CD14-positive monocyte (primary cell): ENCODE measurements around the gene CDYL2. TPM values are rescaled to one million over a fixed set of nuclear protein-coding genes. Genes with fewer than 3 reads are reported as not detected.

Source experiments
- DNase-seq, 3 donors: peaks; one replicate each; pipeline ENCODE4 v3.0.0-alpha.2; 2011 to 2022
- H2AFZ ChIP-seq: 2 replicates; pipeline ENCODE4 v1.6.0; 2012; ENCODE audit warnings: mild to moderate bottlenecking, low read depth, low read length, inconsistent platforms; ENCODE audit not compliant: insufficient read depth, poor library complexity, severe bottlenecking
- H3K27ac ChIP-seq, 2 donors: 1 replicate in 1 of 2; 2 replicates in 1 of 2; pipeline ENCODE4 v1.5.1; 2012 to 2013; ENCODE audit warnings: low read length in 2 of 2, control low read depth in 1 of 2, inconsistent platforms in 1 of 2, low read depth in 1 of 2, mild to moderate bottlenecking in 1 of 2
- H3K27me3 ChIP-seq, 2 donors: one replicate each; pipeline versions ENCODE4 v1.6.0 to v1.6.1; 2011 to 2013; ENCODE audit warnings: low read length in 2 of 2; ENCODE audit not compliant: control insufficient read depth in 2 of 2, insufficient read depth in 2 of 2
- H3K36me3 ChIP-seq, 2 donors: replicated peaks in 1 of 2; 1 replicate in 1 of 2; 2 replicates in 1 of 2; pipeline versions ENCODE4 v1.5.1 to v1.6.1; 2012 to 2013; ENCODE audit warnings: low read length in 2 of 2, control low read depth in 1 of 2, inconsistent platforms in 1 of 2, mild to moderate bottlenecking in 1 of 2; ENCODE audit not compliant: insufficient read depth in 2 of 2, control insufficient read depth in 1 of 2
- H3K4me1 ChIP-seq, 2 donors: 1 replicate in 1 of 2; 2 replicates in 1 of 2; pipeline versions ENCODE4 v1.5.1 to v1.6.1; 2012 to 2013; ENCODE audit warnings: low read length in 2 of 2, control low read depth in 1 of 2, inconsistent platforms in 1 of 2, mild to moderate bottlenecking in 1 of 2, moderate library complexity in 1 of 2; ENCODE audit not compliant: insufficient read depth in 2 of 2, control insufficient read depth in 1 of 2
- H3K4me2 ChIP-seq: replicated peaks from 2 replicates; pipeline ENCODE3; 2012; ENCODE audit warnings: low read length, moderate library complexity, mild to moderate bottlenecking; ENCODE audit not compliant: poor library complexity, severe bottlenecking; ENCODE audit errors: extremely low read depth
- H3K4me3 ChIP-seq, 3 experiments: fragments of 200-600 bp in 1 of 3; sonication (generic) in 1 of 3; replicated peaks in 1 of 3; 1 replicate in 2 of 3; 2 replicates in 1 of 3; pipeline ENCODE4 v1.5.1; 2011 to 2013; ENCODE audit warnings: low read length in 3 of 3, mild to moderate bottlenecking in 3 of 3, control low read depth in 2 of 3, low read depth in 2 of 3, inconsistent platforms in 1 of 3, moderate library complexity in 1 of 3
- H3K79me2 ChIP-seq: 2 replicates; pipeline ENCODE4 v1.6.0; 2012; ENCODE audit warnings: mild to moderate bottlenecking, control low read depth, inconsistent platforms, low read length, moderate library complexity; ENCODE audit not compliant: insufficient read depth
- H3K9ac ChIP-seq: 2 replicates; pipeline ENCODE4 v1.6.0; 2017; ENCODE audit warnings: low read length, mild to moderate bottlenecking; ENCODE audit not compliant: insufficient read depth, poor library complexity, severe bottlenecking
- H3K9me3 ChIP-seq, 2 donors: replicated peaks in 1 of 2; 1 replicate in 1 of 2; 2 replicates in 1 of 2; pipeline versions ENCODE4 v1.5.1 to v1.6.1; 2012 to 2013; ENCODE audit warnings: low read length in 2 of 2, control low read depth in 1 of 2; ENCODE audit not compliant: control insufficient read depth in 1 of 2, insufficient read depth in 1 of 2
- H4K20me1 ChIP-seq: 2 replicates; pipeline ENCODE4 v1.6.0; 2012; ENCODE audit warnings: mild to moderate bottlenecking, low read length, control low read depth, moderate library complexity; ENCODE audit not compliant: insufficient read depth
- H3K27ac Mint-ChIP-seq, 7 donors: one replicate each; pipeline ENCODE4 v1.8.0; 2020; ENCODE audit warnings: mild to moderate bottlenecking in 7 of 7, mixed read lengths in 7 of 7, moderate library complexity in 6 of 7, inconsistent platforms in 2 of 7
- H3K27me3 Mint-ChIP-seq, 3 donors: one replicate each; pipeline ENCODE4 v1.8.0; 2021 to 2022; ENCODE audit warnings: low read depth in 3 of 3, mild to moderate bottlenecking in 3 of 3, mixed read lengths in 3 of 3, moderate library complexity in 3 of 3, inconsistent platforms in 1 of 3
- H3K36me3 Mint-ChIP-seq, 2 donors: one replicate each; pipeline ENCODE4 v1.8.0; 2020; ENCODE audit warnings: mixed read lengths in 2 of 2, inconsistent platforms in 1 of 2, mild to moderate bottlenecking in 1 of 2
- H3K4me1 Mint-ChIP-seq: one replicate; pipeline ENCODE4 v1.8.0; 2020; ENCODE audit warnings: mild to moderate bottlenecking, mixed read lengths
- H3K4me3 Mint-ChIP-seq, 2 donors: one replicate each; pipeline ENCODE4 v1.8.0; 2020; ENCODE audit warnings: mild to moderate bottlenecking in 2 of 2, mixed read lengths in 2 of 2, moderate library complexity in 1 of 2
- H3K9me3 Mint-ChIP-seq, 7 donors: one replicate each; pipeline ENCODE4 v1.8.0; 2020 to 2022; ENCODE audit warnings: mixed read lengths in 7 of 7, mild to moderate bottlenecking in 6 of 7, moderate library complexity in 6 of 7, inconsistent platforms in 2 of 7
- WGBS: methylation state at CpG from one replicate; pipeline ENCODE4 v1.1.5; 2013; ENCODE audit warnings: missing lambda C conversion rate; ENCODE audit not compliant: insufficient coverage; 5-methylcytosine and 5-hydroxymethylcytosine counted together
- intact Hi-C, 2 donors: fragments of 100-400 bp; cut with micrococcal nuclease; formaldehyde crosslinking; loops; one replicate each; pipeline versions ENCODE4 v1.15.0 to v1.15.1; 2023
- polyA plus RNA-seq, 3 donors: library from polyadenylated mRNA; depleted of rRNA in 1 of 3; unstranded in 2 of 3; stranded (reverse) in 1 of 3; fragments of 300-500 nt in 2 of 3; fragments of >200 nt in 1 of 3; fragmentation: Illumina TruSeq in 2 of 3; gene quantifications; 1 replicate in 2 of 3; 2 replicates in 1 of 3; pipeline ENCODE4 v1.2.3, GENCODE V29; 2012 to 2021
- TF ChIP-seq, protein P1 (sequence below): fragments of 200-600 bp; IDR thresholded peaks from one replicate; pipeline ENCODE4 v1.8.0; 2022; ENCODE audit warnings: antibody characterized with exemption, mild to moderate bottlenecking

Gene CDYL2
- polyA plus RNA-seq, 3 donors = 0.42 to 2.6 (median 0.93) TPM

DNA sequence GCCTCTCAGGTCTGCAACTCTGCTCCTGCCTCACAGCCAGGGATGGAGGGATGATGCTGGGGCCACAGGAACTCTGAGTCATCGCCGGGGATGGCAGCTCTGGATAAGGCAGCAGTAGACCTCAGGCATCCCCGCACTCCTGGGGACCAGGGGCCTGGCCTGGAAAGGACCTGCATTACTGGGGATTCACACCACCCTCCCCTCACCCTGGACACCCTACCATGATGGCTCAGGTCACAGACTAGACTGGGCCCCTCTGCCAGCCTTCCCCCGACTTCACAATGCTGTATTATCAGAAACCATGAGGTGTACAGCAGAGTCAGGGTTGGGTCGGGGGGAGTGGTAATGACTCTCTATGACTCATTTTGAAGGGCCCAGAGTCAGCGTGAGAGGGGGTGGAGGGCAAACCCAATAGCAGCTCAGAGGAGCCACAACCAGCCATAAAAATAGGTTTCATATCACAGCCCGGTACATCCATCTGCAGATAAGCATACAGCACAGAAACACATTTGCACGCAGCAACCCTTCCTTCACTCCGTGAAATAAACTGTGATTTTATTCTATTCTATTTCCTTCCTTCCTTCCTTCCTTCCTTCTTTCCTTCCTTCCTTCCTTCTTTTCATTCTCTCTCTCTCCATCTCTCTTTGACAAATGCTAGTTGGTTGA, 234.8 kb downstream of the CDYL2 start:
- Mint-ChIP-seq H3K4me3 (no peak overlapping the region), H3K36me3 (no peaks in the 10 kb centered on the region), H3K27ac (no peak overlapping the region), H3K27me3 (peaks cover 4 to 6% (median 4%) of the 10 kb centered on the region in 3 donors), H3K4me1 (peaks cover under 1% of the 10 kb centered on the region), H3K9me3 (peaks cover 0 to 9% (median 3%) of the 10 kb centered on the region in 7 donors)
- Histone ChIP-seq H3K4me2 (no peak overlapping the region), H3K27ac (no peak overlapping the region), H3K27me3 (no peaks in the 10 kb centered on the region), H3K4me1 (no peaks in the 10 kb centered on the region), H3K4me3 (no peak overlapping the region), H2AFZ (no peak overlapping the region), H3K9me3 (no peaks in the 10 kb centered on the region), H3K79me2 (no peaks in the 10 kb centered on the region), H3K36me3 (no peaks in the 10 kb centered on the region), H4K20me1 (no peaks in the 10 kb centered on the region), H3K9ac (no peak overlapping the region)
- TF ChIP-seq, protein P1, sequence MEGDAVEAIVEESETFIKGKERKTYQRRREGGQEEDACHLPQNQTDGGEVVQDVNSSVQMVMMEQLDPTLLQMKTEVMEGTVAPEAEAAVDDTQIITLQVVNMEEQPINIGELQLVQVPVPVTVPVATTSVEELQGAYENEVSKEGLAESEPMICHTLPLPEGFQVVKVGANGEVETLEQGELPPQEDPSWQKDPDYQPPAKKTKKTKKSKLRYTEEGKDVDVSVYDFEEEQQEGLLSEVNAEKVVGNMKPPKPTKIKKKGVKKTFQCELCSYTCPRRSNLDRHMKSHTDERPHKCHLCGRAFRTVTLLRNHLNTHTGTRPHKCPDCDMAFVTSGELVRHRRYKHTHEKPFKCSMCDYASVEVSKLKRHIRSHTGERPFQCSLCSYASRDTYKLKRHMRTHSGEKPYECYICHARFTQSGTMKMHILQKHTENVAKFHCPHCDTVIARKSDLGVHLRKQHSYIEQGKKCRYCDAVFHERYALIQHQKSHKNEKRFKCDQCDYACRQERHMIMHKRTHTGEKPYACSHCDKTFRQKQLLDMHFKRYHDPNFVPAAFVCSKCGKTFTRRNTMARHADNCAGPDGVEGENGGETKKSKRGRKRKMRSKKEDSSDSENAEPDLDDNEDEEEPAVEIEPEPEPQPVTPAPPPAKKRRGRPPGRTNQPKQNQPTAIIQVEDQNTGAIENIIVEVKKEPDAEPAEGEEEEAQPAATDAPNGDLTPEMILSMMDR = no peak
- DNase-seq = no peak
- WGBS = 83% methylated on average over 6 of the region's 9 CpGs
- intact Hi-C loops = no loop called here

DNA sequence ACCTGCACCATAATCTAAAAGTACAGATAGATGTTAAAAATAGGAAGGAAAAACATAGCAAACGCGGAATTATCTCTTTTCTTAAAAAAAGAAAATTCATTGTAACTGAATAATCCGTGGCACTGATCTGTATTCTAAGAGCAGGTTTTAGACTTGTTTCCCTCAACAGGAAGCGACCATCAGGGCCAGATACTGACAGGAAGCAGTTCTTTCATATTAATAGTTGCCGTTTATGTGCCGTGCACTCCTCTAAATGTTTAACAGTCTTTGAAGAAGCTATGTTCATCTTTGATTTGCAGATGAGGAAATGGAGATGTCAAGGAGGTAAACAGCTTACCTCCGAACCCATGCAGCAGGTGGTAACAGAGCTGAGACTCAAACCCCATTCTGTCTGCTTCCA, 240.0 kb downstream of the CDYL2 start:
- Mint-ChIP-seq H3K4me3 (no peak overlapping the region), H3K27me3 (peaks cover 2 to 8% (median 5%) of the 10 kb centered on the region in 3 donors), H3K9me3 (peaks cover 0 to 2% (median 1%) of the 10 kb centered on the region in 7 donors), H3K36me3 (no peaks in the 10 kb centered on the region), H3K4me1 (peaks cover 3% of the 10 kb centered on the region), H3K27ac (no peak overlapping the region)
- no peaks in the 10 kb centered on the region for H3K27me3 ChIP-seq
- H3K4me3 ChIP-seq = no peak overlapping the region
- H3K9me3 ChIP-seq = no peaks in the 10 kb centered on the region
- TF ChIP-seq, protein P1 = no peak
- no peak overlapping the region for H3K27ac ChIP-seq
- DNase-seq = no peak
- no peaks in the 10 kb centered on the region for H3K4me1 ChIP-seq
- no peaks in the 10 kb centered on the region for H4K20me1 ChIP-seq
- no peaks in the 10 kb centered on the region for H3K79me2 ChIP-seq
- no peaks in the 10 kb centered on the region for H3K36me3 ChIP-seq
- no peak overlapping the region for H3K9ac ChIP-seq
- WGBS = 11% methylated on average over 3 of the region's 7 CpGs
- no peak overlapping the region for H2AFZ ChIP-seq
- H3K4me2 ChIP-seq = no peak overlapping the region
- intact Hi-C loops = no loop called here
